Thyroid gland (tissue), 4 donors: Measurements from ENCODE around the gene COL4A1. TPM values are rescaled to one million over a fixed set of nuclear protein-coding genes. Genes with fewer than 3 reads are reported as not detected.
"Not testable (repeated sequence)": the region's sequence is repeated elsewhere in the genome, so short reads cannot be mapped to it uniquely, and the experiment has no call there.

Experiments
- DNase-seq, 2 donors: peaks; one replicate each; pipeline ENCODE4 v3.0.0-alpha.2; 2019
- H3K27ac ChIP-seq, 3 donors: fragments of 200-600 bp; sonication (generic); 1 replicate in 2 of 3; 2 replicates in 1 of 3; pipeline ENCODE4 v1.5.1; 2016 to 2019; ENCODE audit warnings: mild to moderate bottlenecking in 1 of 3, moderate library complexity in 1 of 3
- H3K27me3 ChIP-seq: fragments of 200-600 bp; sonication (generic); one replicate; pipeline ENCODE4 v1.5.1; 2019
- H3K36me3 ChIP-seq, 2 donors: fragments of 200-600 bp; sonication (generic); one replicate each; pipeline ENCODE4 v1.5.1; 2016 to 2019
- H3K4me1 ChIP-seq, 2 donors: fragments of 200-600 bp; sonication (generic); one replicate each; pipeline ENCODE4 v1.5.1; 2017 to 2019
- H3K4me3 ChIP-seq, 3 donors: fragments of 200-600 bp; sonication (generic); replicated peaks in 1 of 3; 1 replicate in 2 of 3; 2 replicates in 1 of 3; pipeline ENCODE4 v1.5.1; 2016; ENCODE audit warnings: mild to moderate bottlenecking in 1 of 3
- H3K9me3 ChIP-seq: fragments of 200-600 bp; sonication (generic); one replicate; pipeline ENCODE4 v1.5.1; 2017
- CTCF ChIP-seq, 6 experiments: fragments of 200-600 bp in 3 of 6; fragments of 450-650 bp in 3 of 6; sonication (generic) in 3 of 6; IDR thresholded peaks; one replicate each; pipeline ENCODE4 v1.5.1; 2016 to 2019; ENCODE audit warnings: antibody characterized with exemption in 6 of 6, mild to moderate bottlenecking in 2 of 6, inconsistent platforms in 1 of 6, moderate library complexity in 1 of 6
- POLR2A ChIP-seq, 2 donors: fragments of 450-650 bp; IDR thresholded peaks; one replicate each; pipeline ENCODE4 v1.6.1; 2017; ENCODE audit warnings: antibody characterized with exemption in 2 of 2, mild to moderate bottlenecking in 2 of 2, moderate library complexity in 1 of 2
- WGBS, 2 donors: methylation state at CpG; one replicate each; pipeline ENCODE4 v1.1.5; 2017; 5-methylcytosine and 5-hydroxymethylcytosine counted together
- intact Hi-C: fragments of 100-400 bp; cut with DNase I; formaldehyde crosslinking; loops from one replicate; pipeline ENCODE4 v1.15.1; 2023
- total RNA-seq, 4 donors: library from RNA; depleted of rRNA; stranded (reverse); fragments of >200 nt; gene quantifications; one replicate each; pipeline ENCODE4 v1.2.3, GENCODE V29; 2016

Gene COL4A1
- total RNA-seq, 4 donors from 2014 or later: 71.3 to 161 (median 112) TPM

- Histone ChIP-seq H3K27ac (peak overlapping the region; percentile 7 to 48 (median 26)), H3K9me3 (no peaks in the 10 kb centered on the region), H3K4me3 (no peak overlapping the region), H3K36me3 (no peaks in the 10 kb centered on the region), H3K4me1 (peaks cover 67 to 94% of the 10 kb centered on the region in 2 donors), H3K27me3 (no peaks in the 10 kb centered on the region)
- TF ChIP-seq POLR2A (IDR thresholded peaks at IDR 0.05): no peak
- peak in 1 of 6 experiments; percentile 4 for TF ChIP-seq CTCF (IDR thresholded peaks at IDR 0.05)
- DNase-seq: peak; percentile 88 to 89
- 25 to 27% methylated on average over 13 of the region's 13 CpGs for WGBS, 2 donors
- intact Hi-C loops: loop anchor here (10.0 kb wide), 1 partner anchor 97 kb away; no protein-coding TSS in a partner anchor
Measured at GRCh38 chr13:110317496-110318195, 10.7 kb upstream of the COL4A1 start.

- peaks cover 67 to 94% of the 10 kb centered on the region in 2 donors for H3K4me1 ChIP-seq
- no peak overlapping the region for H3K27ac ChIP-seq
- H3K4me3 ChIP-seq: no peak overlapping the region
- intact Hi-C loops: loop anchor here (10.0 kb wide), 1 partner anchor 98 kb away; no protein-coding TSS in a partner anchor
- no peaks in the 10 kb centered on the region for H3K9me3 ChIP-seq
- no peak for DNase-seq
- no peaks in the 10 kb centered on the region for H3K36me3 ChIP-seq
- TF ChIP-seq CTCF (IDR thresholded peaks at IDR 0.05): no peak
- TF ChIP-seq POLR2A (IDR thresholded peaks at IDR 0.05): no peak
- H3K27me3 ChIP-seq: no peaks in the 10 kb centered on the region
- 36 to 56% methylated on average over 5 of the region's 5 CpGs for WGBS, 2 donors
Measured at GRCh38 chr13:110317093-110317492, 10.1 kb upstream of the COL4A1 start.

- peaks cover 67 to 94% of the 10 kb centered on the region in 2 donors for H3K4me1 ChIP-seq
- 82 to 92% methylated on average over 10 of the region's 10 CpGs for WGBS, 2 donors
- H3K4me3 ChIP-seq: no peak overlapping the region
- no peaks in the 10 kb centered on the region for H3K27me3 ChIP-seq
- no peaks in the 10 kb centered on the region for H3K9me3 ChIP-seq
- no peak for DNase-seq
- peak overlapping the region in 2 of 3 donors; percentile 1 to 9 for H3K27ac ChIP-seq
- TF ChIP-seq POLR2A (IDR thresholded peaks at IDR 0.05) (no peak), CTCF (IDR thresholded peaks at IDR 0.05) (no peak)
- intact Hi-C loops: loop anchor here (10.0 kb wide), 1 partner anchor 99 kb away; no protein-coding TSS in a partner anchor
- H3K36me3 ChIP-seq: no peaks in the 10 kb centered on the region
Measured at GRCh38 chr13:110316196-110316595, 9.2 kb upstream of the COL4A1 start.

- intact Hi-C loops: loop anchor here (10.0 kb wide), 1 partner anchor 100 kb away; no protein-coding TSS in a partner anchor
- TF ChIP-seq POLR2A (IDR thresholded peaks at IDR 0.05) (no peak), CTCF (IDR thresholded peaks at IDR 0.05) (no peak)
Measured at GRCh38 chr13:110314516-110315245, 7.7 kb upstream of the COL4A1 start.

GRCh38 chr13:110313733-110314132, 6.8 kb upstream of the COL4A1 start:
- not testable (repeated sequence) for H3K9me3 ChIP-seq, H3K36me3 ChIP-seq, H3K27ac ChIP-seq, H3K4me3 ChIP-seq, H3K27me3 ChIP-seq, DNase-seq
- intact Hi-C loops: loop anchor here (10.0 kb wide), 1 partner anchor 101 kb away; no protein-coding TSS in a partner anchor
- WGBS, 2 donors: 67 to 71% methylated on average over 5 to 9 of the region's 16 CpGs
- peaks cover 59 to 94% of the 10 kb centered on the region in 2 donors for H3K4me1 ChIP-seq

More at GRCh38 chr13:110314516-110315245, 7.7 kb upstream of the COL4A1 start:
- H3K27me3 ChIP-seq: no peaks in the 10 kb centered on the region
- 87 to 88% methylated on average over 14 to 18 of the region's 18 CpGs for WGBS, 2 donors
- H3K4me1 ChIP-seq: peaks cover 62 to 94% of the 10 kb centered on the region in 2 donors
- H3K4me3 ChIP-seq: no peak overlapping the region
- H3K9me3 ChIP-seq: no peaks in the 10 kb centered on the region
- H3K27ac ChIP-seq: peak overlapping the region in 1 of 3 donors; percentile 20
- no peaks in the 10 kb centered on the region for H3K36me3 ChIP-seq
- no peak for DNase-seq

- peaks cover 55 to 89% of the 10 kb centered on the region in 2 donors for H3K4me1 ChIP-seq
- H3K27me3 ChIP-seq, DNase-seq, H3K36me3 ChIP-seq, H3K4me3 ChIP-seq, H3K9me3 ChIP-seq: not testable (repeated sequence)
- H3K27ac ChIP-seq: peak overlapping the region in 2 of 3 donors; percentile 58 to 93
- WGBS, 2 donors: 90 to 95% methylated on average over 6 to 13 of the region's 29 CpGs
- intact Hi-C loops: loop anchor here (10.0 kb wide), 1 partner anchor 102 kb away; no protein-coding TSS in a partner anchor
Measured at GRCh38 chr13:110313261-110313660, 6.3 kb upstream of the COL4A1 start.
